A549 (cell line): ENCODE data around the gene SORCS2. TPM values are rescaled to one million over a fixed set of nuclear protein-coding genes. Genes with fewer than 3 reads are reported as not detected.

Source experiments
- ATAC-seq, 2 experiments: fragments of 200-7000 bp in 1 of 2; fragments of >200 bp in 1 of 2; cut with Nextera tagmentation in 1 of 2; cut with Tn5 transposase in 1 of 2; 3 replicates each; pipeline versions ENCODE4 v1.8.0 to v1.9.1; 2018 to 2020; ENCODE audit warnings: mild to moderate bottlenecking in 1 of 2, moderate library complexity in 1 of 2
- CTCF ChIA-PET: fragments of 300-600 bp; sonication (Branson Sonifier 250); formaldehyde crosslinking; extraction: SDS; loops from one replicate; lab custom pipeline; 2021; ENCODE audit warnings: antibody characterized with exemption, inconsistent platforms; lab: Yijun Ruan, JAX
- POLR2A ChIA-PET: fragments of 350-600 bp; formaldehyde crosslinking; extraction: SDS; loops from one replicate; lab custom pipeline; 2021; ENCODE audit warnings: antibody characterized with exemption, inconsistent platforms; lab: Yijun Ruan, JAX
- DNase-seq, 2 experiments: peaks; one replicate each; pipeline versions ENCODE4 v3.0.0 to v3.0.0-alpha.2; 2011 to 2016; ENCODE audit warnings: low read depth in 1 of 2, low spot score in 1 of 2
- FAIRE-seq: peaks from 2 replicates; lab custom pipeline; 2011; peaks lifted over from hg19 to GRCh38; lab: Jason Lieb, UNC
- H3K27ac ChIP-seq, 2 experiments: fragments of >200 bp; sonication (Bioruptor Twin); formaldehyde crosslinking; 3 replicates each; pipeline ENCODE4 v1.5.1; 2016 to 2017
- H3K4me1 ChIP-seq: fragments of >200 bp; sonication (Bioruptor Twin); formaldehyde crosslinking; 3 replicates; pipeline ENCODE4 v1.6.1; 2016
- H3K4me2 ChIP-seq: fragments of >200 bp; sonication (Bioruptor Twin); formaldehyde crosslinking; 3 replicates; pipeline ENCODE4 v1.6.1; 2016
- H3K4me3 ChIP-seq: fragments of >200 bp; sonication (Bioruptor Twin); formaldehyde crosslinking; 3 replicates; pipeline ENCODE4 v1.5.1; 2016
- H3K9me3 ChIP-seq: fragments of >200 bp; sonication (Bioruptor Twin); formaldehyde crosslinking; 3 replicates; pipeline ENCODE4 v1.6.1; 2016
- CBX2 ChIP-seq: fragments of 200-600 bp; sonication (generic); IDR thresholded peaks from 2 replicates; pipeline ENCODE4 v1.6.1; 2016; ENCODE audit warnings: low read depth, mild to moderate bottlenecking, borderline replicate concordance
- CEBPB ChIP-seq, 2 experiments: fragments of >200 bp in 1 of 2; sonication (Bioruptor Twin) in 1 of 2; formaldehyde crosslinking in 1 of 2; IDR thresholded peaks; 2 replicates each; pipeline ENCODE4 v1.6.1; 2012 to 2016
- CHD4 ChIP-seq: fragments of 200-600 bp; sonication (generic); IDR thresholded peaks from 2 replicates; pipeline ENCODE4 v1.6.1; 2016; ENCODE audit warnings: antibody characterized with exemption, mild to moderate bottlenecking, borderline replicate concordance
- CTCF ChIP-seq: fragments of >200 bp; sonication (Bioruptor Twin); formaldehyde crosslinking; IDR thresholded peaks from 3 replicates; pipeline ENCODE4 v1.5.1; 2016
- EHF ChIP-seq: fragments of 250-450 bp; sonication (Bioruptor Pico); IDR thresholded peaks from 2 replicates; pipeline ENCODE4 v1.5.0; 2020; ENCODE audit warnings: mild to moderate bottlenecking
- ELK1 ChIP-seq: fragments of 150-350 bp; IDR thresholded peaks from 2 replicates; pipeline ENCODE4 v1.6.1; 2014; ENCODE audit warnings: low read depth, mild to moderate bottlenecking, low read length
- ESRRA ChIP-seq: fragments of 150-350 bp; IDR thresholded peaks from 2 replicates; pipeline ENCODE4 v1.6.1; 2014; ENCODE audit warnings: mild to moderate bottlenecking, low read length, borderline replicate concordance
- FOSB ChIP-seq: fragments of 250-450 bp; sonication (Bioruptor Pico); IDR thresholded peaks from 2 replicates; pipeline ENCODE4 v1.5.0; 2020; ENCODE audit warnings: mild to moderate bottlenecking, moderate library complexity
- FOXS1 ChIP-seq: fragments of 250-450 bp; sonication (Bioruptor Pico); IDR thresholded peaks from 2 replicates; pipeline ENCODE4 v1.5.0; 2020; ENCODE audit warnings: mild to moderate bottlenecking, moderate library complexity
- GATA3 ChIP-seq: IDR thresholded peaks from 2 replicates; pipeline ENCODE4 v1.6.1; 2012; ENCODE audit warnings: borderline replicate concordance
- HDAC2 ChIP-seq: fragments of 200-600 bp; sonication (generic); IDR thresholded peaks from 2 replicates; pipeline ENCODE4 v1.6.1; 2016
- HMGXB4 ChIP-seq: fragments of 250-450 bp; sonication (Bioruptor Pico); IDR thresholded peaks from 2 replicates; pipeline ENCODE4 v1.5.0; 2021; ENCODE audit warnings: mild to moderate bottlenecking, moderate library complexity, borderline replicate concordance
- HOXB5 ChIP-seq: fragments of 250-450 bp; sonication (Bioruptor Pico); IDR thresholded peaks from 2 replicates; pipeline ENCODE4 v1.5.0; 2020; ENCODE audit warnings: mild to moderate bottlenecking, moderate library complexity
- JUN ChIP-seq, 2 experiments: fragments of >200 bp; sonication (Bioruptor Twin); formaldehyde crosslinking; IDR thresholded peaks; 2 replicates in 1 of 2; 3 replicates in 1 of 2; pipeline ENCODE4 v1.6.1; 2016 to 2017
- JUNB ChIP-seq: fragments of >200 bp; sonication (Bioruptor Twin); formaldehyde crosslinking; IDR thresholded peaks from 2 replicates; pipeline ENCODE4 v1.6.1; 2016
- KDM5A ChIP-seq: fragments of 200-600 bp; sonication (generic); IDR thresholded peaks from 2 replicates; pipeline ENCODE4 v1.6.1; 2016; ENCODE audit warnings: antibody characterized with exemption, mild to moderate bottlenecking
- MAFK ChIP-seq: fragments of 450-650 bp; IDR thresholded peaks from 2 replicates; pipeline ENCODE4 v1.6.1; 2014; ENCODE audit not compliant: partially characterized antibody
- NFE2L2 ChIP-seq: fragments of 150-350 bp; conservative IDR thresholded peaks from 2 replicates; pipeline ENCODE4 v1.6.1; 2014; ENCODE audit warnings: low read length
- NPAS2 ChIP-seq: fragments of 250-450 bp; sonication (Bioruptor Pico); IDR thresholded peaks from 2 replicates; pipeline ENCODE4 v1.8.0; 2022; ENCODE audit warnings: mild to moderate bottlenecking, moderate library complexity, borderline replicate concordance
- NR3C1 ChIP-seq: fragments of >200 bp; sonication (Bioruptor Twin); formaldehyde crosslinking; IDR thresholded peaks from 3 replicates; pipeline ENCODE4 v1.6.1; 2017
- PHF8 ChIP-seq: fragments of 200-600 bp; sonication (generic); IDR thresholded peaks from 2 replicates; pipeline ENCODE4 v1.6.1; 2016; ENCODE audit warnings: low read depth, mild to moderate bottlenecking, antibody characterized with exemption, moderate library complexity, borderline replicate concordance
- POLR2AphosphoS2 ChIP-seq: conservative IDR thresholded peaks from 2 replicates; pipeline ENCODE4 v1.6.1; 2012; ENCODE audit warnings: low read length, improper control_type of control experiment, inconsistent platforms
- RAD21 ChIP-seq, 2 experiments: fragments of >200 bp in 1 of 2; sonication (Bioruptor Twin) in 1 of 2; formaldehyde crosslinking in 1 of 2; IDR thresholded peaks in 1 of 2; conservative IDR thresholded peaks in 1 of 2; 2 replicates in 1 of 2; 3 replicates in 1 of 2; pipeline ENCODE4 v1.6.1; 2012 to 2018; ENCODE audit warnings: inconsistent platforms in 1 of 2
- RCOR1 ChIP-seq: fragments of 150-350 bp; IDR thresholded peaks from 2 replicates; pipeline ENCODE4 v1.6.1; 2014; ENCODE audit warnings: antibody characterized with exemption, low read length, low read depth
- RFX5 ChIP-seq: fragments of 450-650 bp; IDR thresholded peaks from 2 replicates; pipeline ENCODE4 v1.7.1; 2014; ENCODE audit warnings: antibody characterized with exemption, mild to moderate bottlenecking, moderate library complexity
- RNF2 ChIP-seq: fragments of 200-600 bp; sonication (generic); IDR thresholded peaks from 2 replicates; pipeline ENCODE4 v1.6.1; 2016; ENCODE audit warnings: low read depth, mild to moderate bottlenecking, antibody characterized with exemption, moderate library complexity, borderline replicate concordance
- SREBF2 ChIP-seq: fragments of 450-650 bp; IDR thresholded peaks from 2 replicates; pipeline ENCODE4 v1.6.1; 2014; ENCODE audit warnings: mild to moderate bottlenecking, moderate library complexity
- WGBS: methylation state at CpG from one replicate; pipeline ENCODE4 v1.1.6; 2017; ENCODE audit errors: missing lambda C conversion rate; 5-methylcytosine and 5-hydroxymethylcytosine counted together
- polyA plus RNA-seq, 4 experiments: library from polyadenylated mRNA; depleted of rRNA in 3 of 4; stranded (reverse); fragments of >200 nt; fragmentation: RNase III in 1 of 4; extraction: RNeasy Plus Mini Kit Qiagen cat#74134 plus additional on column Dnase treatment in 1 of 4; gene quantifications; 2 replicates in 3 of 4; 3 replicates in 1 of 4; pipeline ENCODE4 v1.2.3, GENCODE V29; 2011 to 2017
- TF ChIP-seq, protein P1 (sequence below): IDR thresholded peaks from 2 replicates; pipeline ENCODE4 v1.6.1; 2012
- TF ChIP-seq, protein P2 (sequence below): fragments of >200 bp; sonication (Bioruptor Twin); formaldehyde crosslinking; IDR thresholded peaks from 3 replicates; pipeline ENCODE4 v1.6.1; 2016

Gene SORCS2
- polyA plus RNA-seq, 2 of the 4 experiments (the other 2 are of a cell fraction): 1.4 to 4.6 TPM

- ChIA-PET POLR2A (no interaction called here), CTCF (interaction anchor here (1.1 to 2.4 kb wide), 4 partner anchors 9 to 209 kb away, joined by 3 to 6 read pairs (median 4); no protein-coding TSS in a partner anchor)
- no peak for DNase-seq
- Histone ChIP-seq H3K4me3 (no peak overlapping the region), H3K4me1 (no peaks in the 10 kb centered on the region)
- TF ChIP-seq KDM5A (no peak), RFX5 (no peak), PHF8 (no peak), CBX2 (no peak), HOXB5 (CRISPR knock-in tag) (no peak), EHF (CRISPR knock-in tag) (no peak), SREBF2 (no peak), CEBPB (IDR thresholded peaks at IDR 0.05) (no peak), ELK1 (no peak), JUNB (no peak), GATA3 (no peak), FOSB (CRISPR knock-in tag) (no peak), CHD4 (no peak), NPAS2 (CRISPR knock-in tag) (no peak), POLR2AphosphoS2 (no peak), NR3C1 (no peak), CTCF (no peak), RCOR1 (no peak)
- TF ChIP-seq, protein P1, sequence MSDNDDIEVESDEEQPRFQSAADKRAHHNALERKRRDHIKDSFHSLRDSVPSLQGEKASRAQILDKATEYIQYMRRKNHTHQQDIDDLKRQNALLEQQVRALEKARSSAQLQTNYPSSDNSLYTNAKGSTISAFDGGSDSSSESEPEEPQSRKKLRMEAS: no peak
- TF ChIP-seq, protein P2, sequence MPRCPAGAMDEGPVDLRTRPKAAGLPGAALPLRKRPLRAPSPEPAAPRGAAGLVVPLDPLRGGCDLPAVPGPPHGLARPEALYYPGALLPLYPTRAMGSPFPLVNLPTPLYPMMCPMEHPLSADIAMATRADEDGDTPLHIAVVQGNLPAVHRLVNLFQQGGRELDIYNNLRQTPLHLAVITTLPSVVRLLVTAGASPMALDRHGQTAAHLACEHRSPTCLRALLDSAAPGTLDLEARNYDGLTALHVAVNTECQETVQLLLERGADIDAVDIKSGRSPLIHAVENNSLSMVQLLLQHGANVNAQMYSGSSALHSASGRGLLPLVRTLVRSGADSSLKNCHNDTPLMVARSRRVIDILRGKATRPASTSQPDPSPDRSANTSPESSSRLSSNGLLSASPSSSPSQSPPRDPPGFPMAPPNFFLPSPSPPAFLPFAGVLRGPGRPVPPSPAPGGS: no peak
- TF ChIP-seq, all 56 proteins: peak for 0
- FAIRE-seq (no peak), ATAC-seq (no peak)
- H3K4me2 ChIP-seq: no peak overlapping the region
- WGBS: 92% methylated on average over 24 of the region's 24 CpGs
- H3K9me3 ChIP-seq: no peaks in the 10 kb centered on the region
- no peak overlapping the region for H3K27ac ChIP-seq
Observed at GRCh38 chr4:7778510-7779431, 586.4 kb downstream of the SORCS2 start.

GRCh38 chr4:7779432-7779768, 587.1 kb downstream of the SORCS2 start:
- Histone ChIP-seq H3K4me1 (no peaks in the 10 kb centered on the region), H3K4me3 (no peak overlapping the region), H3K9me3 (no peaks in the 10 kb centered on the region), H3K4me2 (no peak overlapping the region), H3K27ac (no peak overlapping the region)
- TF ChIP-seq, protein P1: no peak
- TF ChIP-seq JUN (IDR thresholded peaks at IDR 0.05) (no peak), MAFK (no peak), RNF2 (no peak), ESRRA (no peak), FOSB (CRISPR knock-in tag) (no peak), NR3C1 (no peak), POLR2AphosphoS2 (no peak), NFE2L2 (no peak), CBX2 (no peak), RFX5 (no peak), HDAC2 (no peak), RAD21 (conservative IDR thresholded peaks at IDR 0.05 in 1 of 2, IDR thresholded peaks at IDR 0.05 in 1 of 2) (no peak), HMGXB4 (CRISPR knock-in tag) (no peak), FOXS1 (CRISPR knock-in tag) (no peak)
- 92% methylated on average over 5 of the region's 5 CpGs for WGBS
- ATAC-seq (no peak), FAIRE-seq (no peak), DNase-seq (no peak)
- CTCF ChIA-PET: interaction anchor here (1.2 kb wide), 1 partner anchor 9 kb away, joined by 4 read pairs; no protein-coding TSS in a partner anchor
- POLR2A ChIA-PET: no interaction called here
